Effector memory CD8-positive, alpha-beta T cell (primary cell): ENCODE data around the gene ETS1.

Experiments used
- ATAC-seq: fragments of 150-1000 bp; cut with Tn5 transposase; replicated peaks from 2 replicates; pipeline ENCODE4 v1.10.0; 2021; ENCODE audit warnings: mild to moderate bottlenecking, moderate library complexity
- DNase-seq, 3 experiments: peaks; one replicate each; pipeline ENCODE4 v3.0.0; 2021
- H3K27ac Mint-ChIP-seq, 2 donors: one replicate each; pipeline ENCODE4 v1.8.0; 2022; ENCODE audit warnings: mild to moderate bottlenecking in 2 of 2, mixed read lengths in 2 of 2, moderate library complexity in 2 of 2
- H3K27me3 Mint-ChIP-seq, 2 donors: one replicate each; pipeline ENCODE4 v1.8.0; 2022; ENCODE audit warnings: mixed read lengths in 2 of 2
- H3K36me3 Mint-ChIP-seq: one replicate; pipeline ENCODE4 v1.8.0; 2022; ENCODE audit warnings: mild to moderate bottlenecking, moderate library complexity, mixed read lengths; ENCODE audit not compliant: insufficient read depth
- H3K4me1 Mint-ChIP-seq, 2 donors: one replicate each; pipeline ENCODE4 v1.8.0; 2022; ENCODE audit warnings: low read depth in 2 of 2, mixed read lengths in 2 of 2
- H3K4me3 Mint-ChIP-seq, 2 donors: one replicate each; pipeline ENCODE4 v1.8.0; 2022; ENCODE audit warnings: mild to moderate bottlenecking in 2 of 2, mixed read lengths in 2 of 2, moderate library complexity in 2 of 2
- H3K9me3 Mint-ChIP-seq, 2 donors: one replicate each; pipeline ENCODE4 v1.8.0; 2022; ENCODE audit warnings: mixed read lengths in 2 of 2

The ETS1 gene

GRCh38 chr11:128613300-128613995 is 26.1 kb upstream of the ETS1 start:
- H3K4me1 Mint-ChIP-seq, result peaks cover 20 to 31% of the 10 kb centered on the region in 2 donors
- H3K27ac Mint-ChIP-seq, result no peak overlapping the region
- no peak for DNase-seq
- ATAC-seq, result no peak
- no peak overlapping the region for H3K4me3 Mint-ChIP-seq
- no peaks in the 10 kb centered on the region for H3K27me3 Mint-ChIP-seq
- H3K36me3 Mint-ChIP-seq, result peaks cover 4% of the 10 kb centered on the region
- H3K9me3 Mint-ChIP-seq, result no peaks in the 10 kb centered on the region

GRCh38 chr11:128610721-128611617 is 23.6 kb upstream of the ETS1 start:
- peak overlapping the region; percentile 96 to 97 for H3K27ac Mint-ChIP-seq
- ATAC-seq, result peak; percentile 90
- peak overlapping the region; percentile 63 to 75 for H3K4me3 Mint-ChIP-seq
- H3K36me3 Mint-ChIP-seq, result peaks cover 4% of the 10 kb centered on the region
- no peaks in the 10 kb centered on the region for H3K9me3 Mint-ChIP-seq
- peak; percentile 39 to 49 (median 41) for DNase-seq
- H3K27me3 Mint-ChIP-seq, result no peaks in the 10 kb centered on the region
- peaks cover 18 to 37% of the 10 kb centered on the region in 2 donors for H3K4me1 Mint-ChIP-seq

- Mint-ChIP-seq H3K4me1 (peaks cover 18 to 37% of the 10 kb centered on the region in 2 donors), H3K9me3 (no peaks in the 10 kb centered on the region), H3K36me3 (peaks cover 4% of the 10 kb centered on the region), H3K27ac (peak overlapping the region; percentile 96 to 97), H3K27me3 (no peaks in the 10 kb centered on the region), H3K4me3 (peak overlapping the region; percentile 20 to 45)
- DNase-seq (no peak), ATAC-seq (no peak)
These were observed 22.4 kb upstream of the ETS1 start for GRCh38 chr11:128609785-128610184.

GRCh38 chr11:128608746-128609407 is 21.5 kb upstream of the ETS1 start:
- no peak for ATAC-seq
- Mint-ChIP-seq H3K36me3 (peaks cover 4% of the 10 kb centered on the region), H3K9me3 (no peaks in the 10 kb centered on the region), H3K27ac (peak overlapping the region; percentile 70 to 79), H3K27me3 (no peaks in the 10 kb centered on the region), H3K4me3 (no peak overlapping the region), H3K4me1 (peaks cover 18 to 37% of the 10 kb centered on the region in 2 donors)
- no peak for DNase-seq

- no peak for DNase-seq
- no peak overlapping the region for H3K4me3 Mint-ChIP-seq
- peaks cover 4% of the 10 kb centered on the region for H3K36me3 Mint-ChIP-seq
- no peaks in the 10 kb centered on the region for H3K9me3 Mint-ChIP-seq
- no peak for ATAC-seq
- H3K4me1 Mint-ChIP-seq, result peaks cover 18 to 37% of the 10 kb centered on the region in 2 donors
- no peak overlapping the region for H3K27ac Mint-ChIP-seq
- no peaks in the 10 kb centered on the region for H3K27me3 Mint-ChIP-seq
These were observed 20.5 kb upstream of the ETS1 start for GRCh38 chr11:128607819-128608218.

GRCh38 chr11:128604723-128605122 is 17.4 kb upstream of the ETS1 start:
- no peak for ATAC-seq
- no peak overlapping the region for H3K27ac Mint-ChIP-seq
- no peak for DNase-seq
- H3K9me3 Mint-ChIP-seq, result no peaks in the 10 kb centered on the region
- peaks cover 2 to 16% of the 10 kb centered on the region in 2 donors for H3K4me1 Mint-ChIP-seq
- H3K4me3 Mint-ChIP-seq, result no peak overlapping the region
- no peaks in the 10 kb centered on the region for H3K27me3 Mint-ChIP-seq
- no peaks in the 10 kb centered on the region for H3K36me3 Mint-ChIP-seq

- DNase-seq (no peak), ATAC-seq (no peak)
- H3K36me3 Mint-ChIP-seq, result no peaks in the 10 kb centered on the region
- H3K9me3 Mint-ChIP-seq, result no peaks in the 10 kb centered on the region
- no peaks in the 10 kb centered on the region for H3K27me3 Mint-ChIP-seq
- no peak overlapping the region for H3K27ac Mint-ChIP-seq
- peaks cover 0 to 11% of the 10 kb centered on the region in 2 donors for H3K4me1 Mint-ChIP-seq
- no peak overlapping the region for H3K4me3 Mint-ChIP-seq
These were observed 16.5 kb upstream of the ETS1 start for GRCh38 chr11:128603752-128604414.

- H3K9me3 Mint-ChIP-seq, result no peaks in the 10 kb centered on the region
- no peak overlapping the region for H3K4me3 Mint-ChIP-seq
- no peak for ATAC-seq
- no peak for DNase-seq
- no peaks in the 10 kb centered on the region for H3K36me3 Mint-ChIP-seq
- peaks cover 0 to 7% of the 10 kb centered on the region in 2 donors for H3K4me1 Mint-ChIP-seq
- H3K27me3 Mint-ChIP-seq, result no peaks in the 10 kb centered on the region
- H3K27ac Mint-ChIP-seq, result no peak overlapping the region
These were observed 15.8 kb upstream of the ETS1 start for GRCh38 chr11:128603003-128603696.

- H3K4me1 Mint-ChIP-seq, result no peaks in the 10 kb centered on the region
These were observed 12.4 kb upstream of the ETS1 start for GRCh38 chr11:128599729-128600128.

GRCh38 chr11:128598506-128599150 is 11.3 kb upstream of the ETS1 start:
- Mint-ChIP-seq H3K27ac (no peak overlapping the region), H3K4me1 (no peaks in the 10 kb centered on the region), H3K4me3 (no peak overlapping the region), H3K36me3 (no peaks in the 10 kb centered on the region), H3K9me3 (no peaks in the 10 kb centered on the region), H3K27me3 (no peaks in the 10 kb centered on the region)
- DNase-seq (no peak), ATAC-seq (no peak)

More at GRCh38 chr11:128599729-128600128, 12.4 kb upstream of the ETS1 start:
- H3K27ac Mint-ChIP-seq, result no peak overlapping the region
- no peaks in the 10 kb centered on the region for H3K9me3 Mint-ChIP-seq
- ATAC-seq, result no peak
- H3K4me3 Mint-ChIP-seq, result no peak overlapping the region
- no peak for DNase-seq
- H3K27me3 Mint-ChIP-seq, result no peaks in the 10 kb centered on the region
- H3K36me3 Mint-ChIP-seq, result no peaks in the 10 kb centered on the region

- no peak for DNase-seq
- Mint-ChIP-seq H3K9me3 (no peaks in the 10 kb centered on the region), H3K4me1 (no peaks in the 10 kb centered on the region), H3K36me3 (no peaks in the 10 kb centered on the region), H3K27ac (no peak overlapping the region), H3K27me3 (no peaks in the 10 kb centered on the region), H3K4me3 (no peak overlapping the region)
- ATAC-seq, result no peak
These were observed 10.7 kb upstream of the ETS1 start for GRCh38 chr11:128598096-128598495.

- no peak overlapping the region for H3K27ac Mint-ChIP-seq
These were observed 9.9 kb upstream of the ETS1 start for GRCh38 chr11:128597209-128597608.

More at GRCh38 chr11:128597209-128597608, 9.9 kb upstream of the ETS1 start:
- ATAC-seq (no peak), DNase-seq (no peak)
- no peaks in the 10 kb centered on the region for H3K9me3 Mint-ChIP-seq
- no peaks in the 10 kb centered on the region for H3K27me3 Mint-ChIP-seq
- no peak overlapping the region for H3K4me3 Mint-ChIP-seq
- H3K36me3 Mint-ChIP-seq, result no peaks in the 10 kb centered on the region
- H3K4me1 Mint-ChIP-seq, result no peaks in the 10 kb centered on the region
